CD1c-positive myeloid dendritic cell (primary cell): ENCODE results near the gene PIGU.
A peak's percentile ranks its signal among the peaks of the same experiment; 100 is the strongest.
"Not testable (repeated sequence)": the region's sequence is repeated elsewhere in the genome, so short reads cannot be mapped to it uniquely, and the experiment has no call there.

Experiments
- DNase-seq: peaks from one replicate; pipeline ENCODE4 v3.0.0-alpha.2; 2016; ENCODE audit errors: extremely low spot score

PIGU gene

GRCh38 chr20:34676642-34677373 lies at the start of gene PIGU:
Gene PIGU (minus strand): TSS chr20:34677092. CDS start chr20:34677085, 7 bp downstream.
- peak; percentile 98 for DNase-seq

GRCh38 chr20:34724172-34724571 lies 47.3 kb upstream of the PIGU start:
- DNase-seq: no peak

DNA sequence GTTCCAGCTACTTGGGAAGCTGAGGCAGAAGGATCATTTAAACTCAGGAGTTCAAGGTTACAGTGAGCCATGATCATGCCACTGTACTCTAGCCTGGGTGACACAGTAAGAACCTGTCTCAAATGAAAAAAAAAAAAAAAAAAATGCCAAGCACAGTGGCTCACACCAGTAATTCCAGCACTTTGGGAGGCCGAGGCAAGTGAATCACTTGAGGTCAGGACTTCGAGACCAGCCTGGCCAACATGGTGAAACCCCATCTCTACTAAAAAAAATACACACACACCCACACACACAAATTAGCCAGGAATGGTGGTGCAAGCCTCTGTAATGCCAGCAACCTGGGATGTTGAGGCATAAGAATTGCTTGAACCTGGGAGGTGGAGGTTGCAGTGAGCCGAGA lies 45.7 kb upstream of the PIGU start:
- DNase-seq: not testable (repeated sequence)

GRCh38 chr20:34720266-34720665 lies 43.4 kb upstream of the PIGU start:
- no peak for DNase-seq

DNA sequence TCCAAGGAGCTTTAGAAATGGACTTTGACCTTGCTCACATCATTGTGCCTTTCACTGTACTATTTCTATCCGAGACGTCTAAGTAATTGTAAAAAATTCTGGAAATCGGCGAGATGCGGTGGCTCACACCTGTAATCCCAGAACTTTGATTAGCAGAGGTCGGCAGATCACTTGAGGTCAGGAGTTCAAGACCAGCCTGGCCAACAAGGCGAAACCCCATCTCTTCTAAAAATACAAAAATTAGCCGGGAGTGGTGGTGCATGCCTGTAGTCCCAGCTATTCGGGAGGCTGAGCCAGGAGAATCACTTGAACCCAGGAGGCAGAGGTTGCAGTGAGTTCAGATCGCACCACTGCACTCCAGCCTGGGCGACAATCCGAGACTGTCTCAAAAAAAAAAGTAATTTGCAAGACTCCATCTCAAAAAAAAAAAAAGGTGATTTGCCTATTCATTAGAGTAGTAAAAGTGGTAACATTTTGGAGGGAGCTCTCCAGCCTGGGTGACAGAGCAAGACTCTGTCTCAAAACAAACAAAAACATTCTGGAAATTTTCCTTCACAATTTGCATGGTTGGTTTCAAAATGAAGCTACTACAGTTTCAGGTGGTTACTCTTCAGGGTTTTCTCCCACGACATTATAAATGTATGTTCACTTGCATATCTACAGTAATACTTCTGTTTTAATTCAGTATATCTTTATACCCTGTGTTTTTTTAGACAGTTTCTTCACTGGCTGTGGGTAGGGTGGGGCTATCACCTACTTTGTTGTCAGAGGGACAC lies 42.5 kb upstream of the PIGU start:
- not testable (repeated sequence) for DNase-seq

DNA sequence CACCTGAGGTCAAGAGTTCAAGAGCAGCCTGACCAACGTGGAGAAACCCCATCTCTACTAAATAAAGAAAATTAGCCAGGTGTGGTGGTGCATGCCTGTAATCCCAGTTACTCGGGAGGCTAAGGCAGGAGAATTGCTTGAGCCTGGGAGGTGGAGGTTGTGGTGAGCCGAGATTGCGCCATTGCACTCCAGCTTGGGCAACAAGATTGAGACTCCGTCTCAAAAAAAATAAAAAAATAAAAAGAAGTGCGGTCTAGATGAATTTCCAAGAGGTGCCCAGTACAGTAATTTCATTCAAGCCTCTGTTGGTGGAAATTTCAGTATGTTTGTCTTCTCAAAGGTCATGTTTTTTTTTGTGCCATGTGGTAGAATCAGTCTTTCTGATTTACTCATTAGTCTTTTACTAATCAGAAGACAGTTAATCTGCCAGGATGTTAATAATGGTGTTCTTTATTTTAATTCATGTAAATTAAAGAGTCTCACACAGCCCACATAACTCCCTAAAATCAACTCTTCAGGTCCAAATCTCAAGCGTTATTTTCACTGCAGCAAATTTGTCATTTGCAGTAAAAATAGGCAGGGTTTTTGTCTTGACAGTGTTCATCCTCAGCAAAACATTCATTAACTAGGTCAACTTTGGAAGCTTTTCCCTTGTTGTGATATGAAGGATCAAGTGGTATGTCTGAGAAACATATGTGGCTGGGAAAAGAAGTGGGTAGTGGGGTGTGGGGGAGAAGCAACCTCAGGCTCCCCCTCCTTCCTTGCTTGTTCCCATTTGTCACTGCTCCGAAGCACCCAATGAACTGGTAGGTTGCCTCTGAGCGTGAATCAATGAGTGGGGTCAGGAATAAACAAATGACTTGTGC lies 40.6 kb upstream of the PIGU start:
- DNase-seq: no peak

- DNase-seq: no peak
Measured at GRCh38 chr20:34716921-34717229, 40.0 kb upstream of the PIGU start.

- no peak for DNase-seq
Measured at GRCh38 chr20:34715384-34715783, 38.5 kb upstream of the PIGU start.

GRCh38 chr20:34713944-34714515 lies 37.1 kb upstream of the PIGU start:
- DNase-seq: not testable (repeated sequence)

GRCh38 chr20:34713194-34713943 lies 36.5 kb upstream of the PIGU start:
- peak; percentile 13 for DNase-seq

GRCh38 chr20:34712525-34713192 lies 35.8 kb upstream of the PIGU start:
- DNase-seq: no peak

- no peak for DNase-seq
Measured at GRCh38 chr20:34711813-34712430, 35.0 kb upstream of the PIGU start.

GRCh38 chr20:34710861-34711574 lies 34.1 kb upstream of the PIGU start:
- peak; percentile 18 for DNase-seq

DNA sequence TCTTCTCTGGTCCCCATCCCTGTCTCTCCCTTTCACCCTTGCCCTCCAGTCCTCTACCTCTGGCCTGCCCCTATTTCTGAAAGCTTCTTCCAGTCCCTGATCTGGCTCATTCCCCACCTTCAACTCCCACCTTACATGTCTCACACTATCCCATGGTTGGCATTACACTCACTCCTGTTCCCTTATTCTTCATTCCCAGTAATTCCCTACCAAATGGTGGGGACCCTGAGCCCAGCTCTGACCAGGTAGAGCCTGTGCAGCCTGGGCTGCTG lies 33.6 kb upstream of the PIGU start:
- no peak for DNase-seq

- peak; percentile 69 for DNase-seq
Measured at GRCh38 chr20:34709831-34710567, 33.1 kb upstream of the PIGU start.

DNA sequence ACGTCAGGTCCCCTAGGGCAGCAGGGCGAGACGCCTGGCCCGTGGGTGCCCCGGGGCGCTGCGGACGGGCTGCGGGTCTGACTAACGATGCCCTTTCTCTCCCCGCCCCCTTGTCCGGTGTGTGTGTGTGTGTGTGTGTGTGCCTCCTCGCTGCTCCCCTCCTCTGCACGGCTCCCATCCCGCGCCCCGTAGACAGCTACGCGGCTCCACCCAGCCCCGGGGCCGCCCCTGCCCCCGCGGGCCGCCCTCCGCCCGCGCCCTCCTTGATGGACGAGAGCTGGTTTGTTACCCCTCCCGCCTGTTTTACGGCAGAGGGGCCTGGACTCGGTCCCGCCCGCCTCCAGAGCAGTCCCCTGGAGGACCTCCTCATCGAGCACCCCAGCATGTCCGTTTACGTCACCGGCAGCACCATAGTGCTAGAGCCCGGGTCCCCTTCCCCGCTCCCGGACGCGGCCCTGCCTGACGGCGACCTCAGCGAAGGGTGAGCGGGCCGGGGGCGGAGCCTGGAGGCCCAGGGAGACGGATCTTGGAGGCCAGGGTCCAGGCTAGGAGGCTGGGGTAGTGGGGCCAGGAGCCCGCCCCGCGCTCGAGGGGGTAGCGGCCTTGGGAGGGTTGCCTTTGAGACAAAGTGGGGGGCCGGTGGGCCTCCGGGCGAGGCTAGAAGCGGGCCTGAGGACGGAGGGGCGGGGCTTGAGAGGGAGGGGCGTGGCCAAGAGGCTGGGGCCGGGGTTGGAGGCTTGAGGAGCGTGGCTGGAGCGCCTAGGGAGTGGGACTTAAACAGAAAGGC lies 32.3 kb upstream of the PIGU start:
- peak; percentile 76 for DNase-seq

- peak; percentile 42 for DNase-seq
Measured at GRCh38 chr20:34708621-34709043, 31.7 kb upstream of the PIGU start.
